HG02973 (cell line): Measurements from ENCODE around the gene SPSB1.
"Not testable (repeated sequence)": the region's sequence is repeated elsewhere in the genome, so short reads cannot be mapped to it uniquely, and the experiment has no call there.

Experiments used
- ATAC-seq: cut with Tn5 transposase; IDR thresholded peaks from one replicate; pipeline ENCODE4 v1.9.1; 2021; ENCODE audit warnings: moderate library complexity; ENCODE audit not compliant: unreplicated experiment

The SPSB1 gene

GRCh38 chr1:9299571-9300541, 7.2 kb downstream of the SPSB1 start:
- not testable (repeated sequence) for ATAC-seq

- ATAC-seq = no peak
These were observed 7.9 kb downstream of the SPSB1 start for GRCh38 chr1:9300573-9300972.

GRCh38 chr1:9302745-9303524, 10.2 kb downstream of the SPSB1 start:
- no peak for ATAC-seq

GRCh38 chr1:9303916-9304315, 11.2 kb downstream of the SPSB1 start:
- no peak for ATAC-seq

- ATAC-seq = no peak
These were observed 12.5 kb downstream of the SPSB1 start for GRCh38 chr1:9305216-9305615.

- no peak for ATAC-seq
These were observed 13.3 kb downstream of the SPSB1 start for GRCh38 chr1:9306006-9306405.

GRCh38 chr1:9307303-9307702, 14.6 kb downstream of the SPSB1 start:
- ATAC-seq = no peak

GRCh38 chr1:9308236-9308785, 15.6 kb downstream of the SPSB1 start:
- ATAC-seq = no peak

- no peak for ATAC-seq
These were observed 16.4 kb downstream of the SPSB1 start for GRCh38 chr1:9309080-9309479.

- no peak for ATAC-seq
These were observed 17.3 kb downstream of the SPSB1 start for GRCh38 chr1:9309991-9310390.

- ATAC-seq = no peak
These were observed 18.3 kb downstream of the SPSB1 start for GRCh38 chr1:9311029-9311428.

GRCh38 chr1:9311479-9311878, 18.8 kb downstream of the SPSB1 start:
- no peak for ATAC-seq

GRCh38 chr1:9312168-9312720, 19.6 kb downstream of the SPSB1 start:
- ATAC-seq = no peak

GRCh38 chr1:9313576-9313975, 20.9 kb downstream of the SPSB1 start:
- no peak for ATAC-seq

GRCh38 chr1:9314111-9314510, 21.4 kb downstream of the SPSB1 start:
- ATAC-seq = no peak

- ATAC-seq = no peak
These were observed 22.2 kb downstream of the SPSB1 start for GRCh38 chr1:9314711-9315379.

- ATAC-seq = no peak
These were observed 22.9 kb downstream of the SPSB1 start for GRCh38 chr1:9315411-9316079.

- ATAC-seq = no peak
These were observed 23.4 kb downstream of the SPSB1 start for GRCh38 chr1:9316080-9316444.

GRCh38 chr1:9316512-9316911, 23.8 kb downstream of the SPSB1 start:
- ATAC-seq = no peak

- ATAC-seq = no peak
These were observed 24.4 kb downstream of the SPSB1 start for GRCh38 chr1:9317072-9317471.
